CD4-positive, alpha-beta T cell treated with Interleukin-17A for 1 hour (primary cell): ENCODE data around the gene WDR3.

ENCODE experiments used
- DNase-seq: peaks from one replicate; pipeline ENCODE4 v3.0.0-alpha.2; 2020

The WDR3 gene

GRCh38 chr1:117959364-117959763 lies 29.8 kb downstream of the WDR3 start:
- no peak for DNase-seq

DNA sequence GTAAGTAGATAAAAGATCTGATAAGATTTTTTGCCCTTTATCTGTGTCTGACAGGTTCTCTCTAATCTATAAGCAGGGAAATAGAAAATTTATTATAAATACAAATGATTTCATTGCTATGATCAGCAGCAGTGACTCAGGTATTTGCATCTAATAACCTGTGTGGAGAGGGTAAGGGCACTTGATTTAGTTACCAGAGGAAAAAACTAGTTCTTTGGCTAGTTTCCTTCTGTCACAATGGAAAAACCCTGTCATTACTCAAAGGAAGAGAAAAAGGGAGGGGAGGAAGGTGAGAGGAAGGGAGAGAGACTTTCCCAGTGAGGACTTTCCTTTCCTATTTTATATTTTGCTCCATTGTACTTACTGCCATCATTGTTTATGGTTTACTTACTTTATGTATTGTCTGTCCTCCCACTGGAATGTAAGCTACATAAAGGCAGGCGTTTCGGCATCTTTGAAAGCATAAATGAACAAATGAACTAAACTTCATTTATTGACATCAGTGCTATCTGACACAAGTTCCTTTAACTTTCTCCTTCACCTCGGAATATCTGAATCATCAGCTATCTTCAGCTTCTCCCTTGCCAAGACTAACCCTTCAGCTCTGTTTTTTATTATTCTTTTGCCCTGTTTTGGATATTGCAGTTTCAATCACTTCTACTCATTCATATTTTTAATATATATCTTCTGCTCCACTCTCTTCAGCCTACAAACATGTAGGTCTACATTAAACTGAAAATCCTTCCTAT lies 34.9 kb downstream of the WDR3 start:
- DNase-seq = no peak

GRCh38 chr1:117967477-117967876 lies 37.9 kb downstream of the WDR3 start:
- DNase-seq = no peak

- DNase-seq = no peak
Measured at GRCh38 chr1:117967881-117968280, 38.3 kb downstream of the WDR3 start.

DNA sequence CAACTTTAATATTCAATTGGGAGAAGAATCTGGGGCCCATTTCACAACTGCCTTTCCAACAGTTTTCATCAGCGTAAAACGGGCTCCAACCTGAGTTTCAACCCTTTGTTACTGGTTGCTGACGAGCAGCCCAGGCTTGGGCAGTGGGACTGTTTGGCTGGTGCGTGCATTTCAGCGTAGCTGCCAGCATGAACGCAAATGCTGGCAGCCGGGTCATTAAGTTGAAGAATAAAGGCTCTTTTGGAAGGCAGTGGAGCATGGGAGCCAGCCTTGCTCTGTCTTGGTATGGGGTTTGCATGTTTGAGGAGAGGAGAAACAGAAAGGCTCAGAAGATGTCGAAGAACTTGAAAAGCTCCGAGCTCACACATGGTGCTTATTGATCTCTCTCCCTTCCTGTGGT lies 40.7 kb downstream of the WDR3 start:
- no peak for DNase-seq

GRCh38 chr1:117971777-117972176 lies 42.2 kb downstream of the WDR3 start:
- no peak for DNase-seq

- DNase-seq = no peak
Measured at GRCh38 chr1:117976381-117976780, 46.8 kb downstream of the WDR3 start.

- DNase-seq = no peak
Measured at GRCh38 chr1:117981455-117982192, 52.1 kb downstream of the WDR3 start.

DNA sequence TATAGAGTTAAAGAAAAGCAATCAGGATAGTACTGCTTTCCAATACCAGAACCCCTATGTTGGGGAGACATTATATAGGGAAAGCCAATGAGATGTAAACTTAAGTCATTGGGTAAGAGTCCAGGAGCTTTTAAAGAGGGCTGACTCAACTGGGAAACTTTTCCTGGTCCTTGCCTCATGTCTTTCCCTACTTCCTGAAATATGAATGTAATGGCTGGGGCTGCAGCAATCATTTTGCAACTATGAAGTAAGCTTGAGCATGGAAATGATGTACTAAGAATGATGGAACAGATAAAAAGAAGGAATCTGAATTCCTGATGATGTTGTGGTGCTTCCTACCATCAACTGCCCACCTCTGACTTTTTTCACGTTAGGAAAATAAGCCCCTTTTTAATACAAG lies 55.7 kb downstream of the WDR3 start:
- no peak for DNase-seq

- no peak for DNase-seq
Measured at GRCh38 chr1:117985973-117986372, 56.4 kb downstream of the WDR3 start.

DNA sequence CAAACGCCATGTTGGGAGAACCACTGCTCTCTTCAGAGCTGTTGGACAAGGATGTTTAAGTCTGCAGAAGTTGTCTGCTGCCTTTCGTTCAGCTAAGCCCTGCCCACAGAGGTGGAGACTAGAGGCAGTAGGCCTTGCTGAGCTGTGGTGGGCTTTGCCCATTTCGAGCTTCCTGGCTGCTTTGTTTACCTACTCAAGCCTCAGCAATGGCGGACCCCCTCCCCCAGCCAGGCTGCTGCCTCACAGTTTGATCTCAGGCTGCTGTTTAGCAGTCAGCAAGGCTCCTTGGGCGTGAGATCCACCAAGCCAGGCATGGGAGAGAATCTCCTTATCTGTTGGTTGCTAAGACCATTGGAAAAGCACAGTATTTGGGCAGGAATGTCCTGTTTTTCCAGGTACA lies 74.8 kb downstream of the WDR3 start:
- DNase-seq = no peak

DNA sequence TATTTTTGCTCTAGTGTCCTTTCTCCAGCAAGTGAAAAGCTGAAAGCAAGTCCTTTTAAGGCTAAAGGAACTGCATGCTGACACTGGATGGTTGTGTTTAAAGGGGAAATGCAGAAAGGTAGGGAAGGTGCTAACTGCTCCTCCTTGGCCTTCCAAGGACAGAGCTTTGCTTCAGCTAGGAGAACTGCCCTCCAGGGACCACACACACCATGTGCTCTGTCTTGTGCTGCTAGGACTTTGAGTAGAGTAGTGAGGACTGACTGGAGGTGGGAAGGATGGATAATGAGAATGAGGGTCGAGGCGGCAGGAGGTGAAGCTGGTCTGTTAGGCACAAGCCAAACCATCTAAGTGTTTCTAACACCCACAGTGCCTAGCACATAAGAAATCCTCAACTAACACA lies 77.9 kb downstream of the WDR3 start:
- DNase-seq = no peak

- DNase-seq = no peak
Measured at GRCh38 chr1:118008011-118008410, 78.5 kb downstream of the WDR3 start.

- no peak for DNase-seq
Measured at GRCh38 chr1:118012515-118013124, 83.1 kb downstream of the WDR3 start.

GRCh38 chr1:118013336-118013735 lies 83.8 kb downstream of the WDR3 start:
- no peak for DNase-seq

GRCh38 chr1:118013938-118014337 lies 84.4 kb downstream of the WDR3 start:
- DNase-seq = no peak
